Stimulated activated effector memory CD8-positive, alpha-beta T cell treated with anti-CD3 and anti-CD28 coated beads, Interleukin-12 subunit alpha, Interleukin-12 subunit beta, amount 100 ng/mL, for 72 hours (primary cell): Measurements from ENCODE around the gene MRC1.
"Not testable (repeated sequence)": the region's sequence is repeated elsewhere in the genome, so short reads cannot be mapped to it uniquely, and the experiment has no call there.

Experiments used
- ATAC-seq: fragments of 150-1000 bp; cut with Tn5 transposase; 2 replicates; pipeline ENCODE4 v1.10.0; 2021
- DNase-seq, 2 donors: peaks; one replicate each; pipeline ENCODE4 v3.0.0; 2021 to 2022; ENCODE audit warnings: low spot score in 2 of 2
- H3K27ac Mint-ChIP-seq: one replicate; pipeline ENCODE4 v1.8.0; 2022; ENCODE audit warnings: mild to moderate bottlenecking, mixed read lengths
- H3K36me3 Mint-ChIP-seq: one replicate; pipeline ENCODE4 v1.8.0; 2022; ENCODE audit warnings: mild to moderate bottlenecking, mixed read lengths
- H3K4me1 Mint-ChIP-seq: one replicate; pipeline ENCODE4 v1.8.0; 2022; ENCODE audit warnings: mixed read lengths
- H3K4me3 Mint-ChIP-seq: one replicate; pipeline ENCODE4 v1.8.0; 2022; ENCODE audit warnings: mild to moderate bottlenecking, mixed read lengths
- H3K9me3 Mint-ChIP-seq: one replicate; pipeline ENCODE4 v1.8.0; 2022; ENCODE audit warnings: mixed read lengths

The MRC1 gene

DNA sequence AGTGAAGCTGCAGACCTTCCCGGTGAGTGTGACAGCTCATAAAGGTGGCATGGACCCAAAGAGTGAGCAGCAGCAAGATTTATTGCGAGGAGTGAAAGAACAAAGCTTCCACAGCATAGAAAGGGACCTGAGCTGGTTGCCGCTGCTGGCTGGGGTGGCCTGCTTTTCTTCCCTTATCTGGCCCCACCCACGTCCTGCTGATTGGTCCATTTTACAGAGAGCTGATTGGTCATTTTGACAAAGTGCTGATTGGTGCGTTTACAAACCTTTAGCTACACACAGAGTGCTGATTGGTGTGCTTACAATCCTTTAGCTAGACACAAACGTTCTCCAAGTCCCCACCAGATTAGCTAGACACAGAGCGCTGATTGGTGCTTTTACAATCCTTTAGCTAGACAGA is 141.1 kb downstream of the MRC1 start:
- not testable (repeated sequence) for H3K9me3 Mint-ChIP-seq, H3K36me3 Mint-ChIP-seq, DNase-seq, ATAC-seq, H3K27ac Mint-ChIP-seq, H3K4me3 Mint-ChIP-seq, H3K4me1 Mint-ChIP-seq

DNA sequence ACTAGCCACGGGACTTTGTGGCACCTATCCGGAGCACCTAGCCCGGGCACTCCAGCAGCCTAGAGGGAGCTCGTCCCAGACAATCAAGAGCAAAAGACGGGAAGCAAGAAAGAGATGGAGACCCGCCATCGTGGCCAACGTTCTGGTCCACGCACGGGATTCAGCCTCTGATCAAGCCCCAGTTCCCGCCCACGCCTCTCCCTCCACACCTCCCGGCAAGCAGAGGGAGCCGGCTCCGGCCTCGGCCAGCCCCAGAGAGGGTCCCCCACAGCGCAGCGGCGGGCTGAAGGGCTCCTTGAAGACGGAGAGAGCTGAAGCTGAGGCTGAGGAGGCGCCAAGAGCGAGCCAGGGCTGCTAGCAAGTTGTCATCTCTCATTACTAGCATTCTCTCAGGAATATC is 141.6 kb downstream of the MRC1 start:
- Mint-ChIP-seq H3K4me3 (no peak overlapping the region), H3K4me1 (no peaks in the 10 kb centered on the region), H3K36me3 (no peaks in the 10 kb centered on the region), H3K9me3 (peaks cover 5% of the 10 kb centered on the region), H3K27ac (no peak overlapping the region)
- no peak for ATAC-seq
- DNase-seq: no peak

DNA sequence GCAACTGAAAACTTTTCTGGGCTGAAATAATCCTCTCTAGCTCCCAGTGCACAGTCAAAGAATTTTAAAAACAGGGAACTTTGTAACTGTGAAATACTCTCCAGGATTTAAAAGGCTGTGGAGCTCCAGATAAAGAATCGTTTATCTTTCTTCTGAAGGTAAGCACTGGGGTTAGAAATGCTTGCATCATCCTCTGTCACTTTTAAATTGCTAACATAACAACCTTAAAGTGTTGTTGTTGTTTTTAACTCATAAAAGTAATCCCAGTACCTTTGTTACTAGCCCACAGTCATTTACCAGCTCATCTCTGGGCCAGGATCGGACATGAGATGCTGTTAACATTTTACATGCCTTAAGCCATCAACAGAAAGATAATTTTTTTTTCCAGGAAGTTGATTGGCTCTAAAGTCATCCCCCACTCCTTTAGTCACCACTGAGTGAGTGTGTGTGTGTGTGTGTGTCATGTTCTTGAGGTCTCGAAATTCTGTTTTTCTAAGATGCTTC is 142.8 kb downstream of the MRC1 start, which contains the start of gene SLC39A12:
Gene SLC39A12 (plus strand): TSS at position 51 of the 504 bp plus-strand sequence. CDS start 1,359 bp downstream, outside the sequence.
- Mint-ChIP-seq H3K9me3 (peaks cover 5% of the 10 kb centered on the region), H3K4me3 (no peak within 1 kb of the TSS), H3K36me3 (no peaks in the 10 kb centered on the region), H3K4me1 (no peaks in the 10 kb centered on the region), H3K27ac (no peak within 1 kb of the TSS)
- no peak for DNase-seq
- ATAC-seq: no peak

DNA sequence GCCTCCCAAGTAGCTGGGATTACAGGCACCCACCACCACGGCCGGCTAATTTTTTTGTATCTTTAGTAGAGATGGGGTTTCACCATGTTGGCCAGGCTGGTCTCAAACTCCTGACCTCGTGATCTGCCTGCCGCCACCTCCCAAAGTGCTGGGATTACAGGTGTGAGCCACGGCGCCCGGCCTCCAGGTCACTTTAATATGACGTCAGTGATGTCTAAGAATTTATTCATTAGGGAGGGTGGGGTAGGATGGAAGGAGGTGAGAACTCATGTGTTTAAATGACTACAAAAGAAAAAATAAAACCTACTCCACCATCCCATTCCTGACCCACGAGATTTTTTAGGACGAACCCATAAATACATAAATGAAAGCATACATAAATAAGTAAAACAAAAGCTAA is 145.2 kb downstream of the MRC1 start:
- not testable (repeated sequence) for DNase-seq, H3K9me3 Mint-ChIP-seq, ATAC-seq, H3K4me1 Mint-ChIP-seq, H3K27ac Mint-ChIP-seq, H3K4me3 Mint-ChIP-seq, H3K36me3 Mint-ChIP-seq

DNA sequence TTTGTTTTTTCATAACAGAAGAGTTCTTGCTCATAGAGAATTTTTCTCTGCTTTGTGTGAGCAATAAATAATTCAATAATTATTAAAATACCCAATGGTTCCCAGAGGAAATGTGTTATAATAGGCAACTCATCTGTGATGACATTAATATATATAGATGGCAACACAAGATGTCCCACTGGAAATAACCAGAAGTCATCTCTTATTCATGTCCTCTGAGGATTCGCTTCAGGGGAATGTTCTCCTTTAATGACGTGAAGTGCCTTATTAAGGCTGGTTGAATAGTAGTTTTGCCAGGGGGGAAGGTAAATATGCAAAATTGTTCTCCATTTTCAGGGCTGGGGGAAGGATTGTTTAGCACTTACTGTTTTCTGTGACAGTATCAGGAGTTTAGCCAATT is 145.7 kb downstream of the MRC1 start:
- no peaks in the 10 kb centered on the region for H3K36me3 Mint-ChIP-seq
- no peak overlapping the region for H3K27ac Mint-ChIP-seq
- no peak for ATAC-seq
- no peak for DNase-seq
- H3K9me3 Mint-ChIP-seq: peaks cover 2% of the 10 kb centered on the region
- H3K4me1 Mint-ChIP-seq: no peaks in the 10 kb centered on the region
- no peak overlapping the region for H3K4me3 Mint-ChIP-seq

DNA sequence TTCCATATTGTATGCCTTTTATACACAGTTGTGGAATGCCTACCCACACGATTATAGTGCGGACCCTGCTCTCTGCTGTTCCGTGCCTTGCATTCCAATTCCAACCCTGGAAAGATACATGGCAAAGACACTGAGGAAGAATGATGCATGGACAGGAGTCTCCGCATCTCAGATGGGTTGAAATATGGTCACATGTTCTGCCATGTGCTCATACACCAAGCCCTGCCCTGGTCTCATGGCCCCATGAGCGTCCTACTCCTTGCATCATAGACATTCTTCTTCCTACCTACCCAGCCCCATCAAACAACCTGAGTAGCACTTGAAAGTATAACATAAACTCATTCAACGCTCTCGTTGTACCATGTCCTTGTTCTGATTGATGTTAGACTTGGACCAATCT is 148.9 kb downstream of the MRC1 start:
- no peak overlapping the region for H3K27ac Mint-ChIP-seq
- H3K9me3 Mint-ChIP-seq: peaks cover 2% of the 10 kb centered on the region
- DNase-seq (no peak), ATAC-seq (no peak)
- no peaks in the 10 kb centered on the region for H3K4me1 Mint-ChIP-seq
- H3K4me3 Mint-ChIP-seq: no peak overlapping the region
- no peaks in the 10 kb centered on the region for H3K36me3 Mint-ChIP-seq

DNA sequence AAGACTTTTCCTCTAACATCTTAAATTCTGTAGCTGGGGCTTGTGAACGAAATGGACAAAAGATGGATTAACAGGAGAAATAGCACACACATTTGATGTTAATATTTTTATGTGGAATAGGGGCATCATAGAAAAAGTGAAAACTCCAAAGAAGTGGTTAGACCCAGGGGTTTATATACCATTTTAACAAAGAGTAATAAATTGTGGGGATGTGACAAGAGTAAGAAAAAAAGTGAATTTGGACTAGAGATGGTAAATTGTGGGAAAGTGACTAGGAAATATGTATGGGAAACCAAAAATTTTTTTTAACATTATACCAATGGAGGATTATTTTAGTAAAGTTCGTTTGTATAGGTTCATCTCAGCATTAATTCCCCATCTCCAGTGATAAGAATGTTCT is 150.7 kb downstream of the MRC1 start:
- DNase-seq (no peak), ATAC-seq (no peak)
- no peaks in the 10 kb centered on the region for H3K36me3 Mint-ChIP-seq
- peaks cover 2% of the 10 kb centered on the region for H3K9me3 Mint-ChIP-seq
- H3K4me1 Mint-ChIP-seq: no peaks in the 10 kb centered on the region
- H3K27ac Mint-ChIP-seq: no peak overlapping the region
- no peak overlapping the region for H3K4me3 Mint-ChIP-seq
